MV-4-11 (cell line): ENCODE data around the gene AMZ1.
"Not testable (repeated sequence)": the region's sequence is repeated elsewhere in the genome, so short reads cannot be mapped to it uniquely, and the experiment has no call there.

ENCODE experiments used
- DNase-seq: peaks from one replicate; lab custom pipeline; 2025; lab: John Stamatoyannopoulos, UW

Gene AMZ1

DNA sequence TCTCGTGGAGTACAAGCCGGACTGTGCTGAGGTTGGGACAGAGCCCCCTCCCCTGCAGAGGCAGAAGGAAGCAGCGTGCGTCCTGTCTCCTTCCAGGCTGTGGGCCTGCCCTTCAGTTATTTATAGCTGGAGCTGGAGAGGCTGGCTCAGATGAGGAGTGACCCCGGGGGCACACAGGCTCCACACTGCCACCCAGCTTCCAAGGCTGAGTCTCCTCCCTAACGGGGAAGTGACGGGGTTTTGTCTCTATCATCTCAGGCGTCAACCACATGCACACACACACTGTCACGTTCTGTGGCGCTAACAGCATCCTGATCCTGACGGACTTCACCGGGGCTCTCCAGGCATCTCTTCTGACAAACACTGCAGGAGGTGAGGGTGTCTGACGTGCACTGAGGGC is 25.4 kb downstream of the AMZ1 start:
- peak; percentile 61 for DNase-seq

DNA sequence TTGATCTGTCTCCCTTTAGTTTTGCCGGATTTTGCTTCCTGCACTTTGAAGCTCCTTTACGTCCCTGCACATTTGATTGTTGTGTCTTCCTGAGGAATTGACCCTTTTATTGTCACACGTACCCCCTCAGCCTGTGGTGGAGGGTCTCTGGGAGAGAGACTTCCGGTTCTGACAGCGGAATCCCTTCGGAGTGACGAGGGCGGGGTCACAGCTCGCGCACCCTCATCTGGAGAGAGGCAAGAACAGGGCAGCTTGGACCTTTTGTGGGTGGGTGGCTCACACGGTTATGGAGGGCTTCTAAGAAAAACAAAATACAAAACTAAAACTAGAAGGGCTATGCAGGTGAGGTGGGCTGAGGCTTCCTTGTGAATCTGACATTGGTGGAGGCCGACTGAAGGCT is 26.0 kb downstream of the AMZ1 start:
- DNase-seq: no peak

DNA sequence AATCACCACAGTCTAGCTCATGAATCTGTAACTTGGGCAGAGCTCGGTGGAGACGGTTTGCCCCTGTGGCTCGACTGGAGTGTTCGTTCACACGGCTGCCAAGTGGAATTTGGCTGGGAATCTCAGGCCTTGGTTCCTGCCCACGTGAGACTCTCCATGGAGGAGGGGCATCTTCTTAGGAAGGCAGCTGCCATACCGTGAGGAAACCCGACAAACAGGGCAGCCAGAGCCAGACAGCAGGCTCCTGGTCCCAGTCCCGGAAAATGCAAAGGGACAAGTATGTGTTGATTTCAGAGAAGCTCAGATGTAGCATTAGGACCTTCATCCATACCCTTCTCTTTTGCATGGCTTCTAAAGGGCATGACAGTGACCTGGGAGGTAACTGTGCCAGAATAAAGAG is 26.6 kb downstream of the AMZ1 start:
- no peak for DNase-seq

DNA sequence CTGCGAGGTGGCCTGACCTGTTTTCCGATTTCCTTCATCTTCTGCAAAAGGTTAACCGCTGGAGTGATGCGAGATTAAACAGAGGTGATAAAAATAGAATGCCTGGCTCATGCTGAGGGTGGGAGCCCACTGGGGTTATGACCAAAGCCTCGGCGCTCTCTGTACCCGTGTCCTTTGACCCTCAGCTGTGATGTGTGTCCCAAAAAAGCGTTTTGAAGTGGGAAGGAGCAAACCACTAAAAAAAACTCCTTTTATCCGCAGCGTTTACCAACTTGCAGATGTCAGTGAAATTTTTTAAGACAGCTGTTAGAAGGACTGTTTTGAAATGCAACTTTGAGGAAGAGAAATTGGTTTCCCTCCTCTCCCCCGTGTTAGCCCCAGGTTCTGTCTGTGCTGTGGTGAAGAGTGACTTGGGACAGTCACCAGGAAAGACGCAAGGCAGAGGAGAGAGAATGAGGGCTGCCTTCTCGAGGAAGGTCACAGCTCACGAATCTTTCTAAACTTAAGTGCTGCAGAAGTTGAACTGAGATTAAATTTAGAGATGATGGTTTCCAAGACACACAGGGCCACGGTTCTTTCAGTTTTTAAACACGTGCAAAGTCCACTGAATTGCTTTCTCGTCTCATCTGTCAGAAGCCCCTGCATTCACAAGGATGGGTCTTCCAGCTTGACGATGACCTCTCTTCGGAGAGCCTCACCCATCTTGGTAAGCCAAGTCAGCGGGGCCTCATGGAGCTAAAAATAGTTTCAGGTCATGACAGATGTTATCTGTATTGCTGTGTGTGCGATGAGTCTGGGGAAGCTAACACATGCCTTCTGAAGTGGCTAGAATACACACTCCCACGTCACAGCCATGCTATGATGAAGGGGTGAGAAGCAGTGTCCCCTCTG is 27.6 kb downstream of the AMZ1 start:
- peak; percentile 98 for DNase-seq

DNA sequence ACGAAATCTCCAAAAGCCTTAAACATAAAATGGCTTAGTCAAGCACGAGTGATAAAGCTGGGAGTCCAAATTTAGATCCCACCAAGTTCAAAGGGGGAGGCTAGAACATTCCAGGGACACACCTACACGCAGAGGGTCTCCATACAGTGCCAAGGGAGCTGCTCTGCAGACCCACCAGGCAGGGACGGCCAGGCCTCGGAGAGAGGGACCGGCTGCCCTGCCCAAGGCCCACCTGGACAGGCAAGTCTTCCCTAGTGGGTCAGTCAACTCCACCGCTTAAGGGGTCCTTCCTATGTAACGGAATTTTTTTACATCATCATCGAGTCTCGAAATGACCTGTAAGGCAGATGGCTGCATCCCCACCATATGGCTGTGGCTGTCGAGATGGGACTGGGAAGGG is 28.5 kb downstream of the AMZ1 start:
- no peak for DNase-seq

DNA sequence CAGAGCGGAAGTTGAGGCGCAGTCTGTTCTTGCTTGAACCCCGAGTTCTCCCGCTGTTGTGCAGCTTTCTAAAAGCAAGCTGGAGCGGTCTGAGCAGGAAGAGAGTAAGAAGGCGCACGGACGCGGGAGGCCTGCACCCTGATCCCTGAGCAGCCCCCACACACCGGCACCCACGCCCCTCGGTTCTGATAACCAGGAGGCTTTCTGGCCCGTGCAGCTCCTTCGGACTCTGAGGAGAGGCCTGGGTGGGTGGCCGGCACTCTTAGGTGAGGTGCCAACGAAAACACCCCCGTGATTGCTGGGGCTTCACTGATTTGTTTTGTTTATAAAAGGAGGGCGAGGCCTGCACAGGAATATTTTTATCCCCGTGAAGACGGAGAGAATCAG is 28.9 kb downstream of the AMZ1 start:
- no peak for DNase-seq

DNA sequence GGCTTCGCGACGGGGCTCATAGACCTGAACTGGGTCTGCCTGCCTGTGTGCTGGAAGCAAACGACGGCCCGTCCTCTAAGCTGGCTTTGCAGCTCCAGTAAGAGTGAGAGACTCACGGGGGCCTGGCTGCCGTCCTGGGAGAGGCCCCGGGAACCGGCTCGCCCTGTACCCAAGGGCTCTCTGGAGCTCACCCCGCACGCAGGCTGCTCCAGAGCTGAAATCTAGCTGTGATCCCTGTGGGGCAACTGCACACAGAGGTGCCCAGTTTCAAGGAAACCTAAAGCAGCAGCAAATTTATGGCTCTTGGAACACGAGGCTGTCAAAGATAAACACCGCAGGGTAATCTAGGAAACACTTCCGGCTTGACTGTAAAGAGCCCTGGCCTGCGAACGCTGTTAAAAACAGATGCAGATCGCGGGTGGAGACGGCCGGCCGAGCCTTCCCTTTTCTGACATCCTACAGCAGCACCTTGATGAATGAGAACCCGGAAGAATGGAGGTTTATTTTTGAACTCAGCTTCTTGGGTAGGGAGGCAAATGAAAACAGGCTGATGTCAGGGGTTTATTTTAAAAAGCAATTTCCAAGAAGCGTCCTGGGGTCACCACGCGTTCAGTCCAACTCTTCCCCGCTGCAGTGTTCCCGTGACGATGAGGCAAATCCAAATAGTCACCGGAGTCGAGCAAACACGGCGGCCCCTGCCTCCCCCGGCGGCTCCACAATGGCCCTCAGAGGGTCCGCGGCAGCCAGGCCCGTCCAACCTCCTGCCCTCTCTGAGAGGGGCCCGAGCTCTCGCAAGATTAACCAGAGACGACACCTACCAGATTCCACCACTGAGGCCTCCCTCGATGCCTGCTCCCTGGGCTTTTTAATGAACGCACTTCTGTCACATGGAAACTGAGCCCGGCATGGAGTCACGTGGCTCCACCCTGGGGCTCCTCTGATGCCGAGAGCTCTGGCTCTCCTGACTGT is 29.6 kb downstream of the AMZ1 start:
- DNase-seq: peak; percentile 48

DNA sequence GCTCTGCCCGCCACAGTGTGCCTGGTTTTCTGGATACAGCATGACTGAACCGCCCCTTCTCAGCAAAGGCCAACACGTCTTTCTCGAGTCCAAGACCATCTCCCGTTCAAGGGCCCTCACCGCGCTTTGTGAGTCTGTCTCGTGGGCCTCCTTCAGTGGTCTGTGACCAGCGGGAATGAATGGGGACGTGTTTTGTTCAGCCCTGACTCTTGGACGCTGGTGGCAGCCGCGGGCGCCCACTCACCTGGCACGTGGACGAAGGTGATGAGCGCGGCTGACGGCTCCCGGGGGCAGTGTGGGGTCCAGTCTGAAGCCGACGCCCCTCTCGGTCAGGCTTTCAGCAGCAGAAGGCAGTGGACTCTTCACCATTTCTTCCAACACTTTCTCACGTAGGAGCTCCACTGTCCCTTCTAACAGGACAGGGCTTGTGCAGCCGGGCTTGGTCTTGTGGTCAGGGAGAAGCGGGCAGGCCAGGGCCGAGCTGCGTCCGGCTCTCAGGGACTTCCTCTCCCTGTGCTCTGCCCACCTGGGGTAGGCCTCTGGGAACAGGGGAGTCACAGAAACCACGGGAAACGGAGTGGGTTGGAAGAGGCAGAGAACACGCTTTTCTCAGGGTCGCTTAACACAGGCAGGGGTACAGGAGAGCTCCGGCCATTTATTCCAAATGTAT is 30.4 kb downstream of the AMZ1 start:
- DNase-seq: no peak

DNA sequence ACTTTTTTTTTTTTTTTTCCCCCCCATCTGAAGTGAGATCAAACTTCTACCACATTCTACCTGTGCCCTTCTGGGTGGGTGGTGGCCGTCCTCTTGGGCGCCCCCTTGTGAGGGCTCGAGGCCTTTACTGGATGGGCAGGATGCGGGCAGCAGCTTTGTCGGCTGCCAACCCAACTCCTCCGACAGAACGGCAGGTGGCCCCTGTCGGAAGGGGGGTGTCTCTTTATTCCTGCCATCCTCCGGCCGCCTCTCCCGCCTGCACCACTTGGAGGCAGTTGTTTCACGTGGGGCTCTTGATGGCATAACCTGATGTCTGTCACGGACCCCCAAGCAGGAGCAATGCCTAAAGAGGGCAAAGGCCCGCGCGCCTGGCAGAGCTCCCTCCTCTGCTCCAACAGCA is 31.0 kb downstream of the AMZ1 start:
- no peak for DNase-seq

DNA sequence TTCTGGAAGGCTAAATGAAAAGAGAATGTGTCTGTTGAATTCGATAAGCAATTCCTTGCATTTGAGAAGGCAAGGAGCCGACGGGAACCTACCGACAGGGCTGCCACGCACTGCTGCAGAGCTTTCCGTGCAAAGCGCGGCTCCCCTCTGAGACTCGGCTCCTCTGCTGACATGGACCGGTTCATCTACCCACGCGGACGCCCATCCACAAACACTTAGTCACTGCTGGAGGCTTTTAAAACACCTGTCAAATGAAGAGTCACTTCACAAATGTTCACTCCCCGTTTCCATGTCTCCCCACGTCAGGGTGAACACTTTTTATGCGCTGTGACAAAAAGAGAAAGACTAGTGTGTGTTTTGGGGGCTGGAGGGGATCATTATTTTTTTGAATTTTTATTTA is 32.0 kb downstream of the AMZ1 start:
- DNase-seq: no peak

DNA sequence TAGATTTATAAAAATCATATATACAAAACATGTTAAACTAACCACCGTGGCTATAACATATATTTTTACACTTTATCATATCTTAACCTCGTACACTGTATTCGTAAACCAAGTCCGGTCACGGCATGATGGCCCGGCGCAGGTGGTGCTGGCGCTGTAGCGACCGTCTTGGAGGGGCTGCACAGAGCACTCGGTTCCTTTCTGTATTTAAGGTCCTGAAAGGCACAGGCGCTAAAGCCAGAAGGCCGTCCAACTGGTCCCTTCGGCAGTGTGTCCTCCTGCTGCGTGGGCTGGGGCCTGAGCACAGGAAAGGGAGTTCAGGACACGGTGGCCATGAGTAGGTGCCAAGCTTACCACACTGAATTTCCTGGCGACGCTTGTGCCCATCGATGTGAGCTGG is 33.8 kb downstream of the AMZ1 start:
- no peak for DNase-seq

DNA sequence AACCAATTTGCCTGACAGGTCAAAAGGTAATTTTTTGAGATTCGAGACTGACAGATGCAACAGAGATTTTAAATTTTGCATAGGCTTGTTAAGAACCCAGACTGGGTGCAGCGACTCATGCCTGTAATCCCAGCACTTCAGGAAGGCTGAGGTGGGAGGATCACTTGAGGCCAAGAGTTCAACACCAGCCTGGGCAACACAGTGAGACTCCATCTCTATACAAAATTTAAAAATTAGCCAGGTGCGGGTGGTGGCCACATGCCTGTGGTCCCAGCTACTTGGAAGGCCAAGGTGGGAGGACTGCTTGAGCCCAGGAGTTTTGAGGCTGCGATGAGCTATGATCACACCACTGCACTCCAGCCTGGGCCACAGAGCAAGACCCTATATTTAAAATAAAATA is 34.6 kb downstream of the AMZ1 start:
- no peak for DNase-seq

DNA sequence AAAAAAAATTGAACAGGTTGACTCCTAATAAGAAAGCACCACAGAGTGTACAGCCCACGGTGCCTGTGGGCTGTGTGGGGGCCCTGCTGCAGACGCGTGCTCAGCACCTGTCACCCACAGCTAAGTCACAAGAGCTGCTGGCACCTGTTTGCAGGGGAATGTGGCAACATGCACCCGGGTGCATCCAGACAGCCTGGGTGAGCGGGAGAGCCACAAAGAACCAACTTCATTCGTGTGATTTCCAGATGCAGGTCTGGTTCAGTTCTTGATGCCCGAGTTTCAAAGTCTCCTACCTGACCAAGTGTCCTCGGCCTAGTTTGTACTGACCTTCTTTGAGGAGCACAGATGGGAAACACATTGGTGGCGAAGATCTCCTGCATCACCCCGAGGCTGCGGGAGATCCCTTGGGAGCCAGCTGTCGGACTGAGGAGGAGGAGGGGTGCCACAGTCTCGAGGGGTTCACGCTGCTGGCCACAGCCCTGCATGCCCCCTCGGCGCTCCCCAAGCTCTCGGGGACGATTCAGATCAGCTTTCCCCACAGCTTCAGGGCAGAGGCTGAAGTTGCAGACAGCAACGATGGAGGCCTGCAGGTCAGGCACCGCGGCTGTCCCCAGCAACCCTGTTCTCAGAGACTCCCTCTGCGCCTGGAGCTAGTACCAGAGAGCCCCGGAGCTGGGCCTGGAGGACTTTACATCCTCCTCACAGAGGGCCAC is 35.3 kb downstream of the AMZ1 start:
- DNase-seq: no peak

DNA sequence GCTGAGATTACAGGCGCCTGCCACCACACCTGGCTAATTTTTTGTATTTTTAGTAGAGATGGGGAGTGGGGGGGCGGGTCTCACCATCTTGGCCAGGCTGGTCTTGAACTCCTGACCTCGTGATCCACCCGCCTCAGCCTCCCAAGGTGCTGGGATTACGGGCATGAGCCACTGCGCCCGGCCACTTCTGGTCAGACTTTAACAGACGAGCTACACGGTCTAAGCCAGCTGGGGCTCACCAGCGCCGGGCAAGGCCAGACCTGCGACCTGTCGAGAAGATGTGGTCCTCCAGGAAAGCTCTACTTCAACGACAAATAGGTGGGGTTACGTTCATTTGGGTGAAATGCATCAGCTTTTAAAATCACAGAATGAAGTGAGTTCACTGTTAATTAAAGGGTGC is 36.0 kb downstream of the AMZ1 start:
- not testable (repeated sequence) for DNase-seq

DNA sequence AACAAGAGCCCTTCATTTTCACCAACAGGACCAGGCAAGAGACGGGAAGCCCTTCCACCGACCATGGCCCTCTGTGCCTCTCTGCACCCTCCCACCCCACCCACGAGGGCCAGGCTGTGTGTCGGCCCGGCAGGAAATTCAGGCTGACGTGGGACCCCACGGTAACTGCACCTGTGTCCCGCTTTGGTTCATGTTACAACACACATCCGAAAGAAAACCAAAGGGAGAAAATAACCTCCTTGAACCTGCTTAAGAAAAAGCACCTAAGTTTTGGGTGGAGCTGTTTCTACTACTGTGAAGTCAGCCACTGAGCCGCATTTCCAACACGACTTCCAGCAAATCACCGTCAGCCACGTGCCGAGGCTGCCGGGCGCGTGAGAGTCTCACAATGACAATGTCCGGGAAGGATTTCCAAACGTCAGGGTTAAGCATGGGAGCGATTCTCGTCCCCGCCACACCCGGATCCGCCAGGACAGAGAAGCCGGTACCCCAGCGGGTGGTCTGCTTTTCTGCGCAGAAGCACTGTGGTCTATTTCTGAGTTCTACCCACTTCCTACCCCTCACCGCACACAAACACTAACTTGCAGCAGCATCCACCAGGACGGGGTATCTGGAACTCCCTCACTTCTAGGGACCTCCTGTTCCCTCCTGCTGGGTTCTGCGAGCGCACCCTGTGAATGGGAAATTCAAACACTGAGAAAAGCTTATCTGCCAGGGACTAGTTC is 36.6 kb downstream of the AMZ1 start:
- DNase-seq: no peak

DNA sequence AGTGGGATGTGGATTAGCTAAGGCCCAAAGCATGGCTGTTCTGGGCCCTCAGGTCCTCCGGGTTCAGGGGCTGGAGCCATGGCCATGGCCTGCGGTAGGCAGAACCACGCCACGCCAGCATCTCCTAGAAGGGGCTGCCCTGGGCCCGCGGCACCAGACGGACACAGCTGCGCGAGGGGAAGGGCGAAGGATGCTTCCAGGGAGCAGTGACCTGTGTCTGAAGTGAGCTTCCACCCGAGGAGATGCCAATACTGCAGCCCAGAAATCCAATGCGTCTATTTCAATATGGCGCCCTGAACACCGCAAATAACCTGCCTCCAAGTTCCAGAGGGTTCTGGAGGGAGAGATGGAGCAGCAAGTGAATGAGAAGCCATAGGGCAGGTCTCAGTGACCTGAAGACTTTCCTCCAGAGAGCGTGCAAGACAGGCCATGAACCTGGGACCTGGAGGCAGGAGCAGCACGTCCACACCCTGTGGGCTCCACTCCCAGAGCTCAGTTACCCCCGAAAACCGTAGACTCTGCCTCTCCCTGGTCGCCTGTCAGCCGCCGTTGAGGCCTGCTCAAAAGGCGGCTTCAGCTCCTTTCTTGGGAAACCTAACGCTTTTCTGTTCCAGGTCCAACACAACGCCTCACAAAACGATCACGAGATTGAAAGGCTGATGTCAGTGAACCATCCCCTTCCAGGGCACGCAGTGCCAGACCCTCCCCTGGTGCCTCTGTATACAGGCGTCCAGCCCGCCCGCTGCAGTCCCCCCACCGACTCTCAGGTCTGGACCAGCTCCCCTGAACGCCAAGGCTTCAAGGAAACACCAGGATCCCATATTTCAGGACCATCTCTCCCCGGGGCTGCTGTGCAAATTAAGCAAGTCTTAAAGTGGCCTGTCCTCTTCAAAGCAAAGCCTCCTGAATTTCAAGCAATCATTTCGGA is 37.4 kb downstream of the AMZ1 start:
- DNase-seq: no peak

DNA sequence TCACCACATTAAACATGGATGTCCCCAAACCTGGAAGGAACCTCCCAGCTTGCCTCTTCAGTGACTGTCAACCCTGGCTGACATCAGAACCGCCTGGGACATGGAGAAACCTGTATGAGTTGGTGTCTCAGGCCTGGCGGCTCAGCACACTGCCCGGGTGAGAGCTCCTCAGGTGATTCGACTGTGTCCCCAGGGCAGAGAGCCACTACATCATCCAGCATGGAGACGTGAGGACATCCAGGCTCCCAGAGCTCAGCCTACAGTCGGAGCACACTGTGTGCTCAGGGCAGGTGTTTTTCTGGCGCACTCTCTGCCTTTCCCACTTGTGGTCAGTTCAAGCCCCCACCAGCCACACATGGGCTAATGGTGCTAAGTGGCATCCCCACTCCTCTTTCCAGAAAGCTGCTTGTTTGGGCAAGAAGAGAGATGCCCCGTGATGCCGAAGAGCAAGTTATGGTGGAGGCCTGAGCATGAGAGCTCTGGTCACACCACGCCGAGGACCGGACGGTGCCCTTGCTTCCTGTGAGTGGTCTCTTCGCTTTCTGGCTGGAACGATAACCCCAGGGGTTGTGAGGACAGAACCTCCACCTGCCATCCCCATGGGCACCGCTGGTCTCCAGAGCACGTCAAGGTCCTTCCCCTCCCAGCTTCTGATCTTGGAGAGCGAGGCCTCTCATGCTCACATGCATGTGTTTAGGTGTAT is 38.5 kb downstream of the AMZ1 start:
- no peak for DNase-seq

DNA sequence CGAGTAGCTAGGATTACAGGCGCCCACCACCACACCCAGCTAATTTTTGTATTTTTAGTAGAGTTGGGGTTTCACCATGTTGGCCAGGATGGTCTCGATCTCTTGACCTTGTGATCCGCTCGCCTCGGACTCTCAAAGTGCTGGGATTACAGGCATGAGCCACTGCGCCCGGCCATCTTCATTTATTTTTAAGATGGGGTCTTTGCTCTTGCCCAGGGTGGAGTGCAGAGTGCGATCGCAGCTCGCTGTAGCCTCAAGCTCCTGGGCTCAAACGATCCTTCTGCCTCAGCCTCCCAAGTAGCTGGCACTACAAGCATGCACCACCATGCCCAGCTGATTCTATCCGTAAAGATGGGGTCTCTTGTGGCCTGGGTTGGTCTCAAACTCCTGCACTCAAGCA is 39.2 kb downstream of the AMZ1 start:
- DNase-seq: not testable (repeated sequence)

DNA sequence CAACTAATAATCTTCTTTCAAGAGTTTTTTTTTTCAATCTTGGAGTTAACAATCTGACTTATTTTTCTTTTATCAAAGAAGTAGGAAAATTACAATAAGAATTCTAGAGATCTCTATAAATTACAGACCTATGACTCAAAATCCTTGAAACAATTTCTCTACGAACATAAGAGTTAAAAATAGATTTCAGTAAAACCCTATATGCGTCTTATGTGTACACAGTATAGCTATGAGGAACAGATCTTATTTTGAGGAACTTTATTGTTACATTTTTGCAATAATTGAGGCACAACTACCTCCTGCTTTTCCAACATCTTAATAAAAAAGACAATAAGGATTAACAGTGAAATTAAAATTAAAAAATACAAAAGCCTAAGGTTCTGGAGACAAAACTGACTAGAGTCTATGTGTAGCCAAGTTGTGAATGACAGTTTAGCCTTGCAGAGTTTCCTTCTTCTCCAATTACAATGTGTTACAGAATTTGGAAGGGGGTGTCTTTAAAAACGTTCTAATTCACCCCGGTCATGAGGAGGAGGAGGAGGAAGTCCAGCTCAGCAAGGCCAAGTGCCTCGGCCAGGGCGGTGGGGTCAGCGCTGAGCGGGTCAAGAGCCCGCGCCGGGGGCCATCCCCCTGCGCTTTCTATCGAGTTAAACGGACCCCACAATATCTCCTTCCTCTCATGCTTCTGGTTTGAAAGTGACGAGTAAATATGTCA is 40.5 kb downstream of the AMZ1 start:
- DNase-seq: peak; percentile 73
